HCT116 (cell line): Measurements from ENCODE around the gene BCL2L11. TPM values are rescaled to one million over a fixed set of nuclear protein-coding genes. Genes with fewer than 3 reads are reported as not detected.

ENCODE experiments used
- ATAC-seq: fragments of 200-7000 bp; cut with Tn5 transposase; 2 replicates; pipeline ENCODE4 v1.9.1; 2020; ENCODE audit warnings: mild to moderate bottlenecking, moderate library complexity
- BruUV-seq: library from RNA; stranded (reverse); fragments of 400-500 nt; replicated peaks from 2 replicates; lab custom pipeline; 2021; lab: Mats Ljungman, UMichigan
- CTCF ChIA-PET: fragments of 300-600 bp; sonication (Branson Sonifier 250); formaldehyde crosslinking; loops from one replicate; lab custom pipeline; 2021; ENCODE audit warnings: antibody characterized with exemption; lab: Charles Lee
- POLR2A ChIA-PET: fragments of 300-600, 350-600 bp; sonication (Branson Sonifier 250); formaldehyde crosslinking; loops from one replicate; lab custom pipeline; 2021; ENCODE audit warnings: antibody characterized with exemption; lab: Charles Lee
- RAD21 ChIA-PET, 2 experiments: fragments of 300-600 bp; sonication (Branson Sonifier 250); formaldehyde crosslinking; loops; one replicate each; lab custom pipeline; 2023; ENCODE audit warnings: low total read pairs in 2 of 2; ENCODE audit not compliant: uncharacterized antibody in 2 of 2, unreplicated experiment in 2 of 2, low non-redundant PET in 1 of 2; lab: Charles Lee
- DNase-seq: peaks from one replicate; pipeline ENCODE4 v3.0.0-alpha.2; 2010; ENCODE audit warnings: low read depth, low spot score
- H2AFZ ChIP-seq: fragments of 200-600 bp; shearing (Covaris generic), sonication (generic); 2 replicates; pipeline ENCODE4 v1.6.1; 2017; ENCODE audit warnings: low read depth, mixed run types, mixed read lengths, antibody characterized with exemption, low read length; ENCODE audit not compliant: poor library complexity, severe bottlenecking
- H3K27ac ChIP-seq: 2 replicates; pipeline ENCODE4 v1.5.1; 2012; ENCODE audit warnings: low read depth, low read length
- H3K27me3 ChIP-seq: fragments of 200-600 bp; sonication (generic); 2 replicates; pipeline ENCODE4 v1.6.1; 2016; ENCODE audit warnings: mixed run types, low read length, mixed read lengths; ENCODE audit not compliant: insufficient read depth
- H3K36me3 ChIP-seq, 2 experiments: fragments of 200-500 bp in 1 of 2; fragments of 200-600 bp in 1 of 2; sonication (Bioruptor generic) in 1 of 2; sonication (generic) in 1 of 2; 2 replicates each; pipeline versions ENCODE4 v1.5.1 to v1.6.1; 2014 to 2016; ENCODE audit warnings: low read length in 2 of 2, inconsistent platforms in 1 of 2, mixed read lengths in 1 of 2, mixed run types in 1 of 2; ENCODE audit not compliant: insufficient read depth in 2 of 2, control insufficient read depth in 1 of 2
- H3K4me1 ChIP-seq, 2 experiments: fragments of 200-600 bp in 1 of 2; sonication (generic) in 1 of 2; 2 replicates each; pipeline versions ENCODE4 v1.5.1 to v1.6.1; 2012 to 2017; ENCODE audit warnings: low read length in 2 of 2, inconsistent platforms in 1 of 2, mild to moderate bottlenecking in 1 of 2, mixed read lengths in 1 of 2, mixed run types in 1 of 2, moderate library complexity in 1 of 2; ENCODE audit not compliant: insufficient read depth in 2 of 2, control insufficient read depth in 1 of 2
- H3K4me2 ChIP-seq: fragments of 200-600 bp; sonication (generic); 2 replicates; pipeline ENCODE4 v1.6.1; 2017; ENCODE audit warnings: mixed run types, low read length, mixed read lengths
- H3K4me3 ChIP-seq, 2 experiments: fragments of 200-600 bp in 1 of 2; sonication (generic) in 1 of 2; replicated peaks in 1 of 2; 2 replicates each; pipeline ENCODE4 v1.5.1; 2011 to 2016; ENCODE audit warnings: low read length in 2 of 2, control low read depth in 1 of 2, low read depth in 1 of 2, mild to moderate bottlenecking in 1 of 2, mixed read lengths in 1 of 2, mixed run types in 1 of 2
- H3K79me2 ChIP-seq: fragments of 200-600 bp; sonication (generic); 2 replicates; pipeline ENCODE4 v1.6.1; 2017; ENCODE audit warnings: mild to moderate bottlenecking, mixed run types, low read length, moderate library complexity, mixed read lengths; ENCODE audit not compliant: insufficient read depth
- H3K9ac ChIP-seq: fragments of 200-600 bp; sonication (generic); 2 replicates; pipeline ENCODE4 v1.6.1; 2016; ENCODE audit warnings: low read length, mixed read lengths
- H3K9me2 ChIP-seq: fragments of 200-600 bp; sonication (generic), shearing (Covaris generic); 2 replicates; pipeline ENCODE4 v1.6.1; 2017; ENCODE audit warnings: mixed run types, mild to moderate bottlenecking, moderate library complexity; ENCODE audit not compliant: insufficient read depth
- H3K9me3 ChIP-seq, 2 experiments: fragments of 200-500 bp in 1 of 2; fragments of 200-600 bp in 1 of 2; sonication (Bioruptor generic) in 1 of 2; sonication (generic) in 1 of 2; 2 replicates each; pipeline ENCODE4 v1.6.1; 2014 to 2017; ENCODE audit warnings: low read length in 2 of 2, mixed read lengths in 2 of 2, inconsistent platforms in 1 of 2, low read depth in 1 of 2, mild to moderate bottlenecking in 1 of 2, mixed run types in 1 of 2, moderate library complexity in 1 of 2; ENCODE audit not compliant: control insufficient read depth in 1 of 2, insufficient read depth in 1 of 2
- H4K20me1 ChIP-seq: fragments of 200-600 bp; sonication (generic), shearing (Covaris generic); 2 replicates; pipeline ENCODE4 v1.6.1; 2017; ENCODE audit warnings: mixed run types, mild to moderate bottlenecking, moderate library complexity; ENCODE audit not compliant: insufficient read depth
- EGR1 ChIP-seq: IDR thresholded peaks from 2 replicates; pipeline ENCODE4 v1.6.1; 2012; ENCODE audit warnings: low read depth
- REST ChIP-seq: IDR thresholded peaks from 2 replicates; pipeline ENCODE4 v1.6.1; 2012; ENCODE audit warnings: low read depth
- SIN3A ChIP-seq: IDR thresholded peaks from 2 replicates; pipeline ENCODE4 v1.6.1; 2012; ENCODE audit warnings: low read depth
- SP1 ChIP-seq: IDR thresholded peaks from 2 replicates; pipeline ENCODE4 v1.6.1; 2012; ENCODE audit warnings: low read depth
- SRF ChIP-seq: IDR thresholded peaks from 2 replicates; pipeline ENCODE4 v1.6.1; 2012; ENCODE audit warnings: low read depth
- TCF7L2 ChIP-seq: IDR thresholded peaks from 2 replicates; pipeline ENCODE4 v1.7.0; 2011; ENCODE audit warnings: borderline replicate concordance, inconsistent platforms; ENCODE audit not compliant: insufficient read depth, insufficient read length; ENCODE audit errors: extremely low read depth
- YY1 ChIP-seq: IDR thresholded peaks from 2 replicates; pipeline ENCODE4 v1.6.1; 2011; ENCODE audit warnings: low read length, low read depth, moderate library complexity, mild to moderate bottlenecking; ENCODE audit not compliant: insufficient replicate concordance; ENCODE audit errors: extremely low read depth
- intact Hi-C: fragments of 100-400 bp; cut with micrococcal nuclease; formaldehyde crosslinking; loops from 2 replicates; pipeline ENCODE4 v1.10.0; 2022
- total RNA-seq: library from RNA; stranded (reverse); gene quantifications from one replicate; pipeline ENCODE4 v1.2.1, GENCODE V29; 2021; ENCODE audit not compliant: unreplicated experiment

Gene BCL2L11
- total RNA-seq, 1 experiment from 2014 or later = 17.8 TPM

- Histone ChIP-seq H3K4me2 (no peak overlapping the region), H3K4me3 (no peak overlapping the region), H3K9me2 (no peaks in the 10 kb centered on the region), H3K79me2 (no peaks in the 10 kb centered on the region), H2AFZ (no peak overlapping the region), H3K27me3 (no peaks in the 10 kb centered on the region), H3K27ac (no peak overlapping the region), H3K9ac (no peak overlapping the region), H4K20me1 (no peaks in the 10 kb centered on the region), H3K4me1 (peaks cover 4 to 14% of the 10 kb centered on the region in 2 experiments; a peak in 3 of 4 replicates), H3K9me3 (no peaks in the 10 kb centered on the region), H3K36me3 (no peaks in the 10 kb centered on the region)
- no TSS peak for BruUV-seq
- no peak for TF ChIP-seq TCF7L2
- no peak for TF ChIP-seq YY1
- no peak for TF ChIP-seq REST
- TF ChIP-seq SRF = no peak
- no peak for TF ChIP-seq EGR1
- TF ChIP-seq SIN3A = no peak
- no peak for TF ChIP-seq SP1
- no peak for DNase-seq
- ChIA-PET POLR2A (no interaction called here), RAD21 (no interaction called here), CTCF (interaction anchor here (1.4 kb wide), 1 partner anchor 21 kb away, joined by 3 read pairs; the partner anchor contains the start of gene BCL2L11)
- intact Hi-C loops = no loop called here
- no peak for ATAC-seq
These were observed 21.3 kb upstream of the BCL2L11 start for GRCh38 chr2:111099402-111099801.
